Vagina (tissue), 2 donors: ENCODE results near the gene RNF215.

Experiments
- POLR2AphosphoS5 ChIP-seq, 2 donors: sonication (generic); formaldehyde crosslinking; IDR thresholded peaks; one replicate each; pipeline ENCODE4 v1.9.0; 2017; ENCODE audit warnings: antibody characterized with exemption in 2 of 2, mild to moderate bottlenecking in 2 of 2, low read depth in 1 of 2; ENCODE audit not compliant: insufficient read depth in 1 of 2
- TF ChIP-seq, protein P1 (sequence below), 3 experiments: fragments of 450-650 bp in 2 of 3; fragments of 200-600 bp in 1 of 3; sonication (generic) in 1 of 3; IDR thresholded peaks; one replicate each; pipeline ENCODE4 v1.5.1; 2017 to 2019; ENCODE audit warnings: antibody characterized with exemption in 3 of 3, mild to moderate bottlenecking in 2 of 3, moderate library complexity in 2 of 3

DNA sequence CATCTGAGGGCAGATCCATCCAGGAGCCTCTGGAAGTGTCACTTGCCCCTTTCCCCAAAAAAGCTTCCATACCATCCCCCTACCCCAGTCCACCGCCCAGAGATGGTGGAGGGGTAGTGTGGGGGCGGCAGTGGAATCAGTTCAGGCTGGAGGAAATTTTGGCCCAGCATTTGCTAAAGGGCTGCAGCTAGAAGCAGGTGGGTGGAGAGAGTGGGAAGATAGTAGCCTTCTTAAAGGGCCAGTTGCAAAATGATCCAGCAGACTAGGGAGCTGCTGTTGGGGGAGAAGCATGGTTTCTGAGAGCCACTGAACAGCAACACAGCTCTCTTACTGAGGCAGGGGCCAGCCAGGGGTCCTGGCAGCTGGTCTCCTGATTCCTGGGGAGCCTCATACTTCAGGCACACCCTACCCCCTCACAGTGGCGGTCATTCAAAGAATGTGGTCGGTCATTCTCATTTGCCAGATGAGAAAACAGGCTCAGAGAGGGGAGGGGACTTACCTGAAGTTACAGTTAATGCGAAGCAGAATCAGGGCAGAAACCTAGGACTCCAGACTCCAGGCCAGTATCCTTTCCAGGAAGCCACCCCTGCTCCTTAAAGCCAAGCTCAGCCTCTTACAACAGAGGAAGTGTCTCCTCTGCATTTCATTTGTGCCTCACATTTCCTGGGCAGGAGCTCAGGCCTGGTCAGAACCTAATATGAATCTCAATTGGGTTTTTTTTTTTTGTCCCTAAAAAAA, 15.0 kb upstream of the RNF215 start:
- no peak for TF ChIP-seq POLR2AphosphoS5 (IDR thresholded peaks at IDR 0.05; ENCODE audit: insufficient read depth in 1 of 2, low read depth in 1 of 2)
- TF ChIP-seq, protein P1, sequence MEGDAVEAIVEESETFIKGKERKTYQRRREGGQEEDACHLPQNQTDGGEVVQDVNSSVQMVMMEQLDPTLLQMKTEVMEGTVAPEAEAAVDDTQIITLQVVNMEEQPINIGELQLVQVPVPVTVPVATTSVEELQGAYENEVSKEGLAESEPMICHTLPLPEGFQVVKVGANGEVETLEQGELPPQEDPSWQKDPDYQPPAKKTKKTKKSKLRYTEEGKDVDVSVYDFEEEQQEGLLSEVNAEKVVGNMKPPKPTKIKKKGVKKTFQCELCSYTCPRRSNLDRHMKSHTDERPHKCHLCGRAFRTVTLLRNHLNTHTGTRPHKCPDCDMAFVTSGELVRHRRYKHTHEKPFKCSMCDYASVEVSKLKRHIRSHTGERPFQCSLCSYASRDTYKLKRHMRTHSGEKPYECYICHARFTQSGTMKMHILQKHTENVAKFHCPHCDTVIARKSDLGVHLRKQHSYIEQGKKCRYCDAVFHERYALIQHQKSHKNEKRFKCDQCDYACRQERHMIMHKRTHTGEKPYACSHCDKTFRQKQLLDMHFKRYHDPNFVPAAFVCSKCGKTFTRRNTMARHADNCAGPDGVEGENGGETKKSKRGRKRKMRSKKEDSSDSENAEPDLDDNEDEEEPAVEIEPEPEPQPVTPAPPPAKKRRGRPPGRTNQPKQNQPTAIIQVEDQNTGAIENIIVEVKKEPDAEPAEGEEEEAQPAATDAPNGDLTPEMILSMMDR (IDR thresholded peaks at IDR 0.05) = no peak
